NCI-H226 (cell line): ENCODE results near the gene SATB2.

Experiments
- DNase-seq: peaks from one replicate; pipeline ENCODE4 v3.0.0-alpha.2; 2015

The SATB2 gene

DNA sequence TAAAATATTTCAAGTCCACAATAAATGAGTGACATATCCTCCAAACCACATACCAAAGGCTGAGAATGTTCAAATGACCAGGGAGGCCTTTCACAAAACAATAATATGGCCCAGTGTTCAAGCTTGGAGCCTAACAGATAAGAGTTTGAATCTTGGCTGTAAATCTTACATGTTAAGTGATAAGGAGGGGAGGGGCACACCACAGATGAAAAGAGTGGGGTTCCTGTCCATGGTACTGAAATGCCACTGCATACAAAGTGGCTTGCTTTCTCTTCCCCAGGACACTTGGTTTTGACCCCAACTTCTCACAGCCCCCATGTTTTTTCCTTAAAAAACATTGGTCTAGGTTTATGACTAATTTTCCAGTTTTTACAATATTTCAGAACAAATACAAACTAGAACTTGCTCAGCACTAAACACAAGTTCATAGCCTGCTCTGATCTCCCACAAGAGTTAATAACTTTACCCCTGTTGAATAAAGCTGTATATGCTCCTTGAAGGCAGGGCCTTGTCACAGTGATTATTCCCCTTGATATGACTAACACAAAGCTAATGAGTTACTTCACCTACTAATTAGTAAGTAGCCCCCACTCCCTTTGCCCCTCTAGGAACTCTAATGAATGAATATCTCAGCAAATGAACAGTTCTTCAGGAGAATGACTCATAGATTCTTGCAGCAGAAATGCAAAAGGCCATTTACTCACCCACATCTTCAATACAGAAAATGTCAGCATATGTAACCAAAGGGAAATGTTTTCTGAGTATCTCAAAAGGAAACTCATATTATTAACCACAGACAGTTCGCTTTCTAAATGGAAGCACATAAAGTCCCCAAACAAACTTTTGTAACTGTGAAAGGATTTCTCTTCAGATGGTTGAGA, 142.2 kb downstream of the SATB2 start:
- DNase-seq, result peak; percentile 31

GRCh38 chr2:199312931-199313330, 144.8 kb downstream of the SATB2 start:
- DNase-seq, result no peak

- DNase-seq, result no peak
Measured at GRCh38 chr2:199310771-199311585, 146.8 kb downstream of the SATB2 start.

DNA sequence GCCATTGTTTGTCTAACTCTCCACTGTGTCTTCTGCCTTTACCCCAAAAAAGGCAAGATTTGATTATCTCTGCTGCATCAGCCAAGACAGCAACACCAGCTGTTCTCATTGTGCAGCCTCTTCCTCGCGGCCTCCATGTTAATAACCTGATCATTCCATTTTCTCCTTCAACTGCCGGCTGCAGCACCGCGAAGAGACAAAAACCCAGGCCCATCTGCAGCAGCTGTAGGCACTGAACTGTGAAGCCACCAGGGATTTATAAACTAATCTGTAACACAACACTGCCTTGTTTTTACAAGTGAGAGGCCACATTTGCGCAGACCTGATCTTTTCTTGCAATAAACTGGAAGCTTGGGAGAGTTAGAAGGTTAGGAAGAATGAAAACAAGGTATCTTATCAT, 147.8 kb downstream of the SATB2 start:
- no peak for DNase-seq

DNA sequence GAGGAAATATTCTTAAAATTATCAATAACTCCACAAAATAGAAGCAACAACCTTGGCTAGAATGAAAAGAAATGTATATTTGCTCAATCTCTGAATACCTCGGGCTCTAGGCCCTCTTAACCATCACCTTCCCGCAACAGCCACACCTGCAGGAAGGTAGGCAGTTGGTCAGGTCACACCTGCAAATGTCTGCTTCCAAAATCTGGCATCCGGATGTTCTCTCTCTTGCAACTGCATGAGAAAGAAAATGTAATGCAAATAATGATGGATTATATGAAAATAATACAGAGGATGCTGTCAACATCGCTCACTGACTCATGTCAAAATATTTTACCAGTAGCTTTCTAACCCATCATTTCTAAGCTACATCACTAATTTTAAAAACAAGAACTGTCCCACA, 148.3 kb downstream of the SATB2 start:
- DNase-seq, result no peak

- DNase-seq, result no peak
Measured at GRCh38 chr2:199308567-199308966, 149.2 kb downstream of the SATB2 start.

DNA sequence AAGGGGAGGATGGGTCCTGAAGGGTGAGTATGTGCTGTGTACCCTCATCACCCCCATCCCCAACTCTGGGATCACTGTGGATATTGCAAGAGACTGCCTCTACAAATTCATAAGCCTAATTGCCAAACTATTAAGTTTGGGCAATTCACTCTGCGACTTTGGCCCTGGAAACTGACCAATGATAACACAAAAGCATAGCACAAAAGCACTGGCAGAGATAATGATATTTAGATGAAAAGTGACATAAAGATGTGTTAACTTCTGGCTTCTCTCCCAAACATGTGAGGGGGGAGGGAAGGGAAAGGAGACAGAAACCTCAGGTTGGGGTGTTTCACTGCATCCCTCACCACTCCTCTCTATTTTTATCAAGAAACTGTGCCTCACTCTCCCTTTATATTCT, 150.3 kb downstream of the SATB2 start:
- DNase-seq, result no peak

DNA sequence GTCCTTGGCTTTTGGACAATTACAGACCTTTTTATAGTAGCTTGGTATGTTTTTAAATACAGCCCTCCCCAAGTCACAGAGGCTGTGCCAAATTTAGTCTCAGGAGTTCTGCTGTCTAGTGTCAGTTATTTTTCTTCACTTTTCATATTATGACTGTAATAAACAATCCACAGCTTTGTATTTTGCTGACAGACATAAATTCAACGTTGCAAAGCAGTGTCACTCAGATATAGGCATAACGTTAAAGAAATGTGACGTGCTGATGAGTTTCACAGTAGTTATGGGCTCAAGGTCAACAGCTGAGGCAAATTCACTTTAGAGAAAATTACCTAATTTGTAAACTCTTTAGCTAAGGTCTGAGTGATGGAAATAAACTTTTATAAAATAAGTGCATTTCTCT, 151.6 kb downstream of the SATB2 start:
- DNase-seq, result no peak

- DNase-seq, result peak; percentile 2
Measured at GRCh38 chr2:199303728-199304177, 154.0 kb downstream of the SATB2 start.

- DNase-seq, result no peak
Measured at GRCh38 chr2:199302851-199303250, 154.9 kb downstream of the SATB2 start.

DNA sequence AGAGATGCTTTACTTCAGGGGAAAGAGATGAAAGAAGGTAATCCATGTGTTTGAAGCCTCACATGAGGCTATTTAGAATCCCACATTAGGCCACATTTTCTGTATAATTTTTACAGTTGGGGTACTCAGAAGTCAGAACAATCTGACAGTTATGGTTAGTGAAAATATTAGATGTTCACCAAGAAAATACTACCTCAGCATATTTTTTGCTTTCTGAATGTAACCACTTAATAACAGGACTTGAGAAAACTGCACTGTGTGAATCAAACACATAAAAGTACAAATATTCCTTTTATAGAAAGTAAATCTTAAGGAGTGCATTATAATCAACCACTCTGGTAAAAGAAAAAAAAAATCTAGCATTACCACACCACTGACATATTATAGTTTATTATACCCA, 169.3 kb downstream of the SATB2 start:
- no peak for DNase-seq

- DNase-seq, result no peak
Measured at GRCh38 chr2:199282309-199282708, 175.4 kb downstream of the SATB2 start.

GRCh38 chr2:199279146-199279545, 178.6 kb downstream of the SATB2 start:
- DNase-seq, result no peak

DNA sequence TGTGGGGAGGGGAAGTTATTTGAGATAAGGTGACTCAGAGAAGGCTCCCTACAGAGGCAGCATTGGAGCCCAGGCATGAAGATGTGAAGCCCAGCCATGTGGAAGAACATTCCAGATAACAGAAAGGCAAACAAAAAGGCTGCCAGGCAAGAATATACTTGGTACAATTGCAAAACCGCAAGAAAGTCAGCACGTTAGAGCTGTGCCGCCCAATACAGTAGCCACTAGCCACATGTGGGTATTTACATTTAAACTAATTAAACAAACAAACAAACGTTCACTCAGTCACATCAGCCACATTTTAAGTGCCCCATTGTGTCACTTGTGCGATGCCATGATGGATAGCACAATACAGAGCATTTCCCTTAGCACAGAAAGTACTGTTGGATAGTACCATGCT, 179.6 kb downstream of the SATB2 start:
- DNase-seq, result peak; percentile 1

- DNase-seq, result peak; percentile 2
Measured at GRCh38 chr2:199273042-199273511, 184.7 kb downstream of the SATB2 start.

GRCh38 chr2:199261936-199262335, 195.8 kb downstream of the SATB2 start:
- DNase-seq, result no peak

GRCh38 chr2:199261239-199261638, 196.5 kb downstream of the SATB2 start:
- no peak for DNase-seq

- DNase-seq, result no peak
Measured at GRCh38 chr2:199259671-199260070, 198.1 kb downstream of the SATB2 start.

GRCh38 chr2:199258291-199258690, 199.4 kb downstream of the SATB2 start:
- no peak for DNase-seq

GRCh38 chr2:199257261-199258224, 200.2 kb downstream of the SATB2 start:
- no peak for DNase-seq

- DNase-seq, result no peak
Measured at GRCh38 chr2:199230091-199230490, 227.6 kb downstream of the SATB2 start.
